Measurements from ENCODE around the gene DNAAF8.

DNA sequence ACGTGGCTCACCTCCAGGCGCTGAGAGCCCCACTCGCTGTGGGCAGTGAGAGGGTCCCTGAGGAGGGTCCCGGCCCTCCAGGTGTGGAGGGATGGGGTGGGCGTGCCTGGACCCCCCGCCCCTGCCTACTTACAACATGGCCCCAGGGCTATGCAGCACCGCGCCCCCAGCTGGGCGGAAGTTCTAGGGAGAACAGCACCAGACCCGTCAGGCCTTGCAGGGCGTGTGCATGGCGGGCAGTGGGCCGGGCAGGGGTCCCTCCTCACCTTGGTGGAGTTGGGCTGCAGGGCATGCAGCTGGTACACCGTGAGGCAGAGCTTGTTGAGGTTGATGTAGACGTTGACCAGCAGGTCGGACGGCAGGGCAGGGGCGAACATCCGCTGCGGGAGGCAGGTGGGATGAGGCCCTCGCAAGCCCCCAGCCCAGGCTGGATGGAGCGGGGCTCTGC, 63.5 kb downstream of the DNAAF8 start:
- TF ChIP-seq, protein P1, sequence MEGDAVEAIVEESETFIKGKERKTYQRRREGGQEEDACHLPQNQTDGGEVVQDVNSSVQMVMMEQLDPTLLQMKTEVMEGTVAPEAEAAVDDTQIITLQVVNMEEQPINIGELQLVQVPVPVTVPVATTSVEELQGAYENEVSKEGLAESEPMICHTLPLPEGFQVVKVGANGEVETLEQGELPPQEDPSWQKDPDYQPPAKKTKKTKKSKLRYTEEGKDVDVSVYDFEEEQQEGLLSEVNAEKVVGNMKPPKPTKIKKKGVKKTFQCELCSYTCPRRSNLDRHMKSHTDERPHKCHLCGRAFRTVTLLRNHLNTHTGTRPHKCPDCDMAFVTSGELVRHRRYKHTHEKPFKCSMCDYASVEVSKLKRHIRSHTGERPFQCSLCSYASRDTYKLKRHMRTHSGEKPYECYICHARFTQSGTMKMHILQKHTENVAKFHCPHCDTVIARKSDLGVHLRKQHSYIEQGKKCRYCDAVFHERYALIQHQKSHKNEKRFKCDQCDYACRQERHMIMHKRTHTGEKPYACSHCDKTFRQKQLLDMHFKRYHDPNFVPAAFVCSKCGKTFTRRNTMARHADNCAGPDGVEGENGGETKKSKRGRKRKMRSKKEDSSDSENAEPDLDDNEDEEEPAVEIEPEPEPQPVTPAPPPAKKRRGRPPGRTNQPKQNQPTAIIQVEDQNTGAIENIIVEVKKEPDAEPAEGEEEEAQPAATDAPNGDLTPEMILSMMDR (IDR thresholded peaks at IDR 0.05; ENCODE audit: low read depth, low read length, poor library complexity, severe bottlenecking), result no peak
- TF ChIP-seq EZH2phosphoT487 (IDR thresholded peaks at IDR 0.05; ENCODE audit: borderline replicate concordance, low read length), result no peak

All from DOHH2 (cell line).